WTC11 (cell line): Measurements from ENCODE around the gene ASPHD1. TPM values are rescaled to one million over a fixed set of nuclear protein-coding genes. Genes with fewer than 3 reads are reported as not detected.

Experiments
- ATAC-seq: fragments of 200-7000 bp; cut with Tn5 transposase; 2 replicates; pipeline ENCODE4 v1.10.0; 2021; ENCODE audit warnings: mild to moderate bottlenecking, moderate library complexity
- CTCF ChIA-PET: fragments of 300-600 bp; sonication (Branson Sonifier 250); formaldehyde crosslinking; loops from one replicate; lab custom pipeline; 2021; ENCODE audit warnings: antibody characterized with exemption; lab: Charles Lee
- POLR2A ChIA-PET: fragments of 350-600 bp; sonication (Branson Sonifier 250); formaldehyde crosslinking; loops from one replicate; lab custom pipeline; 2021; ENCODE audit warnings: antibody characterized with exemption; lab: Charles Lee
- DNase-seq: peaks from one replicate; pipeline ENCODE4 v3.0.0; 2021; ENCODE audit warnings: low spot score
- H3K27ac Mint-ChIP-seq: 2 replicates; pipeline ENCODE4 v1.8.0; 2021; ENCODE audit warnings: mixed read lengths
- H3K27me3 Mint-ChIP-seq: 2 replicates; pipeline ENCODE4 v1.8.0; 2021; ENCODE audit warnings: low read depth, mild to moderate bottlenecking, moderate library complexity, mixed read lengths
- H3K36me3 Mint-ChIP-seq: 2 replicates; pipeline ENCODE4 v1.8.0; 2021; ENCODE audit warnings: mixed read lengths
- H3K4me1 Mint-ChIP-seq: 2 replicates; pipeline ENCODE4 v1.8.0; 2022; ENCODE audit warnings: mixed read lengths
- H3K4me3 Mint-ChIP-seq: 2 replicates; pipeline ENCODE4 v1.8.0; 2021; ENCODE audit warnings: mild to moderate bottlenecking, moderate library complexity, mixed read lengths
- H3K9me3 Mint-ChIP-seq: 2 replicates; pipeline ENCODE4 v1.8.0; 2021; ENCODE audit warnings: mixed read lengths
- ATF1 ChIP-seq: sonication (generic); formaldehyde crosslinking; IDR thresholded peaks from 2 replicates; pipeline ENCODE4 v1.8.1; 2023; ENCODE audit warnings: mild to moderate bottlenecking, moderate library complexity, missing genetic modification reagents
- ATF6 ChIP-seq: sonication (generic); formaldehyde crosslinking; IDR thresholded peaks from 2 replicates; pipeline ENCODE4 v1.8.1; 2023; ENCODE audit warnings: mild to moderate bottlenecking, missing genetic modification reagents
- CBFB ChIP-seq: sonication (generic); formaldehyde crosslinking; IDR thresholded peaks from 2 replicates; pipeline ENCODE4 v1.8.1; 2022; ENCODE audit warnings: mild to moderate bottlenecking, low read depth, missing genetic modification reagents
- CREB1 ChIP-seq: sonication (generic); formaldehyde crosslinking; IDR thresholded peaks from 2 replicates; pipeline ENCODE4 v1.8.0; 2023; ENCODE audit warnings: mild to moderate bottlenecking, missing genetic modification reagents
- E2F1 ChIP-seq: sonication (generic); formaldehyde crosslinking; IDR thresholded peaks from 2 replicates; pipeline ENCODE4 v1.8.0; 2022; ENCODE audit warnings: mild to moderate bottlenecking, missing genetic modification reagents
- ELF4 ChIP-seq: sonication (generic); formaldehyde crosslinking; IDR thresholded peaks from 2 replicates; pipeline ENCODE4 v1.8.1; 2022; ENCODE audit warnings: low read depth, mild to moderate bottlenecking, moderate library complexity, missing genetic modification reagents
- ETV6 ChIP-seq: sonication (generic); formaldehyde crosslinking; IDR thresholded peaks from 2 replicates; pipeline ENCODE4 v1.8.1; 2022; ENCODE audit warnings: mild to moderate bottlenecking, missing genetic modification reagents
- MXD4 ChIP-seq: fragments of 250-450 bp; sonication (Bioruptor Pico); IDR thresholded peaks from 2 replicates; pipeline ENCODE4 v1.8.0; 2021; ENCODE audit warnings: mild to moderate bottlenecking, moderate library complexity, borderline replicate concordance
- MYBL2 ChIP-seq: sonication (generic); formaldehyde crosslinking; IDR thresholded peaks from 2 replicates; pipeline ENCODE4 v1.8.1; 2023; ENCODE audit warnings: mild to moderate bottlenecking, moderate library complexity, missing genetic modification reagents
- NFATC4 ChIP-seq: fragments of 250-450 bp; sonication (Bioruptor Pico); IDR thresholded peaks from 2 replicates; pipeline ENCODE4 v1.9.0; 2021; ENCODE audit warnings: mild to moderate bottlenecking
- NFE2L1 ChIP-seq: sonication (generic); formaldehyde crosslinking; IDR thresholded peaks from 2 replicates; pipeline ENCODE4 v1.8.1; 2023; ENCODE audit warnings: missing genetic modification reagents
- NR1H2 ChIP-seq: sonication (generic); formaldehyde crosslinking; IDR thresholded peaks from 2 replicates; pipeline ENCODE4 v1.9.0; 2021; ENCODE audit warnings: mild to moderate bottlenecking, moderate library complexity, missing genetic modification reagents
- PRDM15 ChIP-seq: sonication (generic); formaldehyde crosslinking; IDR thresholded peaks from 2 replicates; pipeline ENCODE4 v1.8.0; 2022; ENCODE audit warnings: missing genetic modification reagents
- RELA ChIP-seq: sonication (generic); formaldehyde crosslinking; IDR thresholded peaks from 2 replicates; pipeline ENCODE4 v1.8.1; 2022; ENCODE audit warnings: missing genetic modification reagents, mild to moderate bottlenecking, borderline replicate concordance
- SMAD3 ChIP-seq: sonication (generic); formaldehyde crosslinking; IDR thresholded peaks from 2 replicates; pipeline ENCODE4 v1.8.0; 2022; ENCODE audit warnings: missing genetic modification reagents, mild to moderate bottlenecking, borderline replicate concordance
- SMAD4 ChIP-seq: sonication (generic); formaldehyde crosslinking; IDR thresholded peaks from 2 replicates; pipeline ENCODE4 v1.8.0; 2022; ENCODE audit warnings: mild to moderate bottlenecking, missing genetic modification reagents
- USF1 ChIP-seq: sonication (generic); formaldehyde crosslinking; IDR thresholded peaks from 2 replicates; pipeline ENCODE4 v1.8.0; 2022; ENCODE audit warnings: mild to moderate bottlenecking, missing genetic modification reagents
- ZBTB21 ChIP-seq: sonication (generic); formaldehyde crosslinking; IDR thresholded peaks from 2 replicates; pipeline ENCODE4 v1.8.1; 2023; ENCODE audit warnings: mild to moderate bottlenecking, missing genetic modification reagents, borderline replicate concordance
- ZNF232 ChIP-seq: sonication (generic); formaldehyde crosslinking; IDR thresholded peaks from 2 replicates; pipeline ENCODE4 v1.8.0; 2022; ENCODE audit warnings: mild to moderate bottlenecking, missing genetic modification reagents
- total RNA-seq: library from RNA; stranded (reverse); gene quantifications from 3 replicates; pipeline ENCODE4 v1.2.3, GENCODE V29; 2021
- TF ChIP-seq, protein P1 (sequence below): sonication (generic); formaldehyde crosslinking; IDR thresholded peaks from 2 replicates; pipeline ENCODE4 v1.8.1; 2022; ENCODE audit warnings: missing genetic modification reagents, borderline replicate concordance
- TF ChIP-seq, protein P2 (sequence below): sonication (generic); formaldehyde crosslinking; IDR thresholded peaks from 2 replicates; pipeline ENCODE4 v1.8.1; 2023; ENCODE audit warnings: mild to moderate bottlenecking, moderate library complexity, missing genetic modification reagents
- TF ChIP-seq, protein P3 (sequence below): sonication (generic); formaldehyde crosslinking; IDR thresholded peaks from 2 replicates; pipeline ENCODE4 v1.8.0; 2023; ENCODE audit warnings: missing genetic modification reagents

ASPHD1 gene
- total RNA-seq, 1 experiment from 2014 or later, result 26.9 TPM

DNA sequence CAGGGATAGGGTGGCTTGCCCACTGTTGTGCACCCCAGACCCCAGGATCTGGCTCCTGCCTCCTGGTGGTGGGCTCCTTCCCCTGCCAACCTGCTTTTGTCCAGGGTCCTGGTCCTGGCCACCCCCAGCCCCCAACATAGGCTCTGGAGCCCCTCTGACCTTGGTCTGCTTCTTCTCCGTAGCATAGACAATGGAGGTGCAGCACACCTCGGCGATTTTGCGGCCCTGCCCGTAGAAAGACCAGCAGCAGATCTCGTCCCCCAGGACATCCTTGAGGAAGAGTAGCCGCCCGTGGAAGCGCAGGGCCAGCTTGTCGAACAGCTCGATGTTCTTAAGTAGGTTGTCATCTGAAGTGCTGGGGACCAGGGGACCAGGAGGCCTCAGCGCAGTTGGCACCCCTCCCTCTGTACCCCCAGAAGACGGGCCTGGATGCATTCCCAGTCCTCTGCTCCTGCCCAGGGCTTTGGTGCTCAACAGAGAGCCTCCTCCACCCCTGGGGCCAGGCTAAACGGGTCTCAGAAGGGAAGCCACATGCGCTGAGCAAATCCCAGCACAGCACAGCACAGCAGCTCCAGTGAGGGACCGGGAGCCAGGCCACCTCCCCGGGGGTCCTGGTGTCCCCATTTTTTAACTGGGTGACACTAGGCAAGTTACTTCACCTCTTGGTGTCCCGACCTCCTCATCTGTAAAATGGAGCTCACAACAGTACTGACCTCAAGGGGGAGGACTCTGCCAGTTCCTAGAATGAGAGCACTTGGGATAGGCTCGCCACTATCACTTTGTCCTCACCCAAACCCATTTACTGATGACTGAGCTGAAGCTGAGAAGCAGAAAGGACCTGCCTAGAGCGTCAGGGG, 10.8 kb downstream of the ASPHD1 start:
- POLR2A ChIA-PET, result interaction anchor here (0.6 to 1.3 kb wide), 2 partner anchors 16 to 17 kb away, joined by 4 to 5 read pairs; no protein-coding TSS in a partner anchor
- DNase-seq (no peak), ATAC-seq (peak; percentile 18)
- no peak overlapping the region for H3K27ac Mint-ChIP-seq
- H3K36me3 Mint-ChIP-seq, result no peaks in the 10 kb centered on the region
- H3K4me3 Mint-ChIP-seq, result no peak overlapping the region
- H3K9me3 Mint-ChIP-seq, result no peaks in the 10 kb centered on the region
- CTCF ChIA-PET, result interaction anchor here (0.6 to 1.7 kb wide), 15 partner anchors 11 to 155 kb away, joined by 3 to 11 read pairs (median 4); partner anchors contain the start of genes ASPHD1, KCTD13, SEZ6L2 and TAOK2
- peaks cover 8% of the 10 kb centered on the region for H3K4me1 Mint-ChIP-seq
- TF ChIP-seq NR1H2 (CRISPR knock-in tag) (no peak), CREB1 (CRISPR knock-in tag) (no peak), ETV6 (no peak), SMAD4 (CRISPR knock-in tag) (no peak), PRDM15 (CRISPR knock-in tag) (no peak), NFE2L1 (CRISPR knock-in tag) (no peak), MXD4 (CRISPR knock-in tag) (no peak), ELF4 (CRISPR knock-in tag) (no peak), ZNF232 (CRISPR knock-in tag) (no peak), RELA (CRISPR knock-in tag) (no peak), MYBL2 (CRISPR knock-in tag) (no peak)
- TF ChIP-seq, protein P1, sequence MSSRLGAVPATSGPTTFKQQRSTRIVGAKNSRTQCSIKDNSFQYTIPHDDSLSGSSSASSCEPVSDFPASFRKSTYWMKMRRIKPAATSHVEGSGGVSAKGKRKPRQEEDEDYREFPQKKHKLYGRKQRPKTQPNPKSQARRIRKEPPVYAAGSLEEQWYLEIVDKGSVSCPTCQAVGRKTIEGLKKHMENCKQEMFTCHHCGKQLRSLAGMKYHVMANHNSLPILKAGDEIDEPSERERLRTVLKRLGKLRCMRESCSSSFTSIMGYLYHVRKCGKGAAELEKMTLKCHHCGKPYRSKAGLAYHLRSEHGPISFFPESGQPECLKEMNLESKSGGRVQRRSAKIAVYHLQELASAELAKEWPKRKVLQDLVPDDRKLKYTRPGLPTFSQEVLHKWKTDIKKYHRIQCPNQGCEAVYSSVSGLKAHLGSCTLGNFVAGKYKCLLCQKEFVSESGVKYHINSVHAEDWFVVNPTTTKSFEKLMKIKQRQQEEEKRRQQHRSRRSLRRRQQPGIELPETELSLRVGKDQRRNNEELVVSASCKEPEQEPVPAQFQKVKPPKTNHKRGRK (CRISPR knock-in tag), result no peak
- TF ChIP-seq, protein P2, sequence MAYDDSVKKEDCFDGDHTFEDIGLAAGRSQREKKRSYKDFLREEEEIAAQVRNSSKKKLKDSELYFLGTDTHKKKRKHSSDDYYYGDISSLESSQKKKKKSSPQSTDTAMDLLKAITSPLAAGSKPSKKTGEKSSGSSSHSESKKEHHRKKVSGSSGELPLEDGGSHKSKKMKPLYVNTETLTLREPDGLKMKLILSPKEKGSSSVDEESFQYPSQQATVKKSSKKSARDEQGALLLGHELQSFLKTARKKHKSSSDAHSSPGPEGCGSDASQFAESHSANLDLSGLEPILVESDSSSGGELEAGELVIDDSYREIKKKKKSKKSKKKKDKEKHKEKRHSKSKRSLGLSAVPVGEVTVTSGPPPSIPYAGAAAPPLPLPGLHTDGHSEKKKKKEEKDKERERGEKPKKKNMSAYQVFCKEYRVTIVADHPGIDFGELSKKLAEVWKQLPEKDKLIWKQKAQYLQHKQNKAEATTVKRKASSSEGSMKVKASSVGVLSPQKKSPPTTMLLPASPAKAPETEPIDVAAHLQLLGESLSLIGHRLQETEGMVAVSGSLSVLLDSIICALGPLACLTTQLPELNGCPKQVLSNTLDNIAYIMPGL (CRISPR knock-in tag), result no peak
- no peaks in the 10 kb centered on the region for H3K27me3 Mint-ChIP-seq

DNA sequence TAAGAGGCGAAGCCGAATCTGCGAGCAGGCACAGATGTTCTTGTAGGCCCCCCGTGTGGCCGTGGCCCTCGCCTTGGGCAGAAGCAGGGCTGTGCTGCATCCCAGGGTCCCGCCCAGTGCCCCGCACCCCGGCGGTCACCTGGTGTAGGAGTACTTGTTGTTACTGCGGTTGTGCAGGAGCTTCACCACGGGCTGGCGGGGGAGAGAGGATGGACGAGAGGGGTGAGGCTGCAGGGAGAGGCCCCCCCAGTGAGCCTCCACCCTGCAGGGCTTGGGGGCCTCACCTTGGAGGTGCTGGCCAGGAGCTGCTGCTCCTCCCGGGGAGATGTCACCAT, 11.4 kb downstream of the ASPHD1 start:
- DNase-seq (no peak), ATAC-seq (peak; percentile 22; the same call in 1 of the 2 replicates)
- H3K4me1 Mint-ChIP-seq, result peaks cover 8% of the 10 kb centered on the region
- ChIA-PET POLR2A (interaction anchor here (0.5 to 1.3 kb wide), 3 partner anchors 15 to 216 kb away, joined by 4 to 5 read pairs (median 4); no protein-coding TSS in a partner anchor), CTCF (interaction anchor here (0.8 to 1.7 kb wide), 14 partner anchors 11 to 156 kb away, joined by 3 to 11 read pairs (median 4); partner anchors contain the start of genes ASPHD1, KCTD13, SEZ6L2 and TAOK2)
- H3K4me3 Mint-ChIP-seq, result no peak overlapping the region
- no peak overlapping the region for H3K27ac Mint-ChIP-seq
- peaks cover 3% of the 10 kb centered on the region; the same call in 1 of the 2 replicates for H3K36me3 Mint-ChIP-seq
- H3K9me3 Mint-ChIP-seq, result no peaks in the 10 kb centered on the region
- H3K27me3 Mint-ChIP-seq, result no peaks in the 10 kb centered on the region
- TF ChIP-seq NFATC4 (CRISPR knock-in tag) (no peak), NFE2L1 (CRISPR knock-in tag) (no peak), SMAD4 (CRISPR knock-in tag) (no peak), E2F1 (CRISPR knock-in tag) (no peak), ATF6 (CRISPR knock-in tag) (no peak), ATF1 (no peak), SMAD3 (CRISPR knock-in tag) (no peak), CBFB (CRISPR knock-in tag) (no peak), ZBTB21 (no peak), USF1 (CRISPR knock-in tag) (no peak)
- TF ChIP-seq, protein P3, sequence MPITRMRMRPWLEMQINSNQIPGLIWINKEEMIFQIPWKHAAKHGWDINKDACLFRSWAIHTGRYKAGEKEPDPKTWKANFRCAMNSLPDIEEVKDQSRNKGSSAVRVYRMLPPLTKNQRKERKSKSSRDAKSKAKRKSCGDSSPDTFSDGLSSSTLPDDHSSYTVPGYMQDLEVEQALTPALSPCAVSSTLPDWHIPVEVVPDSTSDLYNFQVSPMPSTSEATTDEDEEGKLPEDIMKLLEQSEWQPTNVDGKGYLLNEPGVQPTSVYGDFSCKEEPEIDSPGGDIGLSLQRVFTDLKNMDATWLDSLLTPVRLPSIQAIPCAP (CRISPR knock-in tag), result no peak
